ENCODE results near the gene MARCKS. TPM values are rescaled to one million over a fixed set of nuclear protein-coding genes. Genes with fewer than 3 reads are reported as not detected.

The MARCKS gene
- total and polyA plus RNA-seq, 2 of the 13 experiments (the other 11 are each of a cell fraction or from before 2014, with no cell fraction given), result 30.5 to 39.5 TPM

DNA sequence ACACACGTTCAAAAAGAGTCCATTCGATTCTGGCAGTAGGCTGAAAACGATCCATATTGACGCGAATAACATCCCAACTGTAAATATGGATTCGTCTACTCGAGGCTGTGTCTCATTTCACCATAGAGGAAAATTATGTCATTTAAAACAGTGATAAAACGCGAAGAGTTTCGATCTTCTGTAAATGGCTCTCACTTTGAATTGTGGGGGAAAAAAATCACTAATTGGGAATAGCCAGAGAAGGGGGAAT is 845 bp upstream of the MARCKS start:
- intact Hi-C loops (cut with micrococcal nuclease; ENCODE audit: unreplicated experiment) (loop anchor here (1.0 to 10.0 kb wide), 3 partner anchors 161 to 550 kb away; no protein-coding TSS in a partner anchor), in situ Hi-C loops (cut with HindIII; ENCODE audit: extremely low pct_ligation_motif_present, low pct_unique_long_range_greater_than_20kb) (loop anchor here (5.0 to 10.0 kb wide), 4 partner anchors 161 to 549 kb away; no protein-coding TSS in a partner anchor)
- peak overlapping the region; percentile 98 for H3K27ac ChIP-seq (ENCODE audit: extremely low read length, insufficient read depth, low read length)
- ChIA-PET POLR2A (interaction anchor here (0.9 to 2.2 kb wide), 5 partner anchors 214 to 977 kb away, joined by 3 to 27 read pairs (median 5); no protein-coding TSS in a partner anchor), CTCF (ENCODE audit: low intra/inter-chr PET ratio, low total read pairs) (no interaction called here)
- ATAC-seq (no peak), DNase-seq (ENCODE audit: low spot score) (no peak), FAIRE-seq (no peak)
- no peaks in the 10 kb centered on the region; a peak in 1 of 5 replicates for H3K36me3 ChIP-seq (replicated peaks in 1 of 2; ENCODE audit: control insufficient read depth in 1 of 2, insufficient read depth in 2 of 2, low read length in 2 of 2)
- peaks cover 0 to 22% of the 10 kb centered on the region in 2 experiments; a peak in 4 of 5 replicates for H3K27me3 ChIP-seq (ENCODE audit: control insufficient read depth in 1 of 2, insufficient read depth in 2 of 2, low read length in 2 of 2)
- no peaks in the 10 kb centered on the region for H3K9me3 ChIP-seq (ENCODE audit: low read length)
- H3K9ac ChIP-seq (ENCODE audit: insufficient read depth, low read depth, low read length), result peak overlapping the region; percentile 100
- peak overlapping the region; percentile 99 for H3K4me2 ChIP-seq (ENCODE audit: low read depth, low read length)
- peaks cover 33% of the 10 kb centered on the region for H3K79me2 ChIP-seq (ENCODE audit: insufficient read depth, low read length)
- peak overlapping the region; percentile 56 to 100 (median 97) for H3K4me3 ChIP-seq (replicated peaks in 1 of 3; ENCODE audit: insufficient read depth in 1 of 3, low read depth in 2 of 3, low read length in 3 of 3)
- under 1% methylated on average over 10 of the region's 10 CpGs for WGBS (ENCODE audit: low lambda C conversion rate)
- H2AFZ ChIP-seq (ENCODE audit: low read length), result peak overlapping the region; percentile 88
- peaks cover 27% of the 10 kb centered on the region for H3K4me1 ChIP-seq (ENCODE audit: insufficient read depth, low read length)
- BruUV-seq (replicated peaks), result no TSS peak
- peaks cover 16% of the 10 kb centered on the region for H4K20me1 ChIP-seq (ENCODE audit: insufficient read depth, low read length)
- TF ChIP-seq CBX2 (IDR thresholded peaks at IDR 0.05; ENCODE audit: low read depth, low read length), result 0 out of 2 replicates have a peak, but pooled peaks have one; percentile 81
- no peak for TF ChIP-seq CBX2 (CRISPR knock-in tag; IDR thresholded peaks at IDR 0.05; ENCODE audit: low read depth)
- TF ChIP-seq ZKSCAN5 (CRISPR knock-in tag; IDR thresholded peaks at IDR 0.05), result no peak
- no peak for TF ChIP-seq BRCA1 (CRISPR knock-in tag; IDR thresholded peaks at IDR 0.05)
- TF ChIP-seq DPF2 (CRISPR knock-in tag; IDR thresholded peaks at IDR 0.05; ENCODE audit: borderline replicate concordance, low read depth), result no peak
- 0 out of 2 replicates have a peak, but pooled peaks have one; percentile 23 for TF ChIP-seq ZSCAN29 (CRISPR knock-in tag; conservative IDR thresholded peaks at IDR 0.05)
- TF ChIP-seq, protein P1, sequence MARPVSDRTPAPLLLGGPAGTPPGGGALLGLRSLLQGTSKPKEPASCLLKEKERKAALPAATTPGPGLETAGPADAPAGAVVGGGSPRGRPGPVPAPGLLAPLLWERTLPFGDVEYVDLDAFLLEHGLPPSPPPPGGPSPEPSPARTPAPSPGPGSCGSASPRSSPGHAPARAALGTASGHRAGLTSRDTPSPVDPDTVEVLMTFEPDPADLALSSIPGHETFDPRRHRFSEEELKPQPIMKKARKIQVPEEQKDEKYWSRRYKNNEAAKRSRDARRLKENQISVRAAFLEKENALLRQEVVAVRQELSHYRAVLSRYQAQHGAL (CRISPR knock-in tag; IDR thresholded peaks at IDR 0.05; ENCODE audit: not compliant biosample characterization), result no peak
- TF ChIP-seq ZNF256 (CRISPR knock-in tag; conservative IDR thresholded peaks at IDR 0.05), result no peak
- no peak for TF ChIP-seq KAT8 (CRISPR knock-in tag; IDR thresholded peaks at IDR 0.05)
- TF ChIP-seq ZFX (CRISPR knock-in tag; IDR thresholded peaks at IDR 0.05; ENCODE audit: low read depth), result 0 out of 2 replicates have a peak, but pooled peaks have one; percentile 1
- no peak for TF ChIP-seq PHF20 (CRISPR knock-in tag; IDR thresholded peaks at IDR 0.05)
- TF ChIP-seq, protein P2, sequence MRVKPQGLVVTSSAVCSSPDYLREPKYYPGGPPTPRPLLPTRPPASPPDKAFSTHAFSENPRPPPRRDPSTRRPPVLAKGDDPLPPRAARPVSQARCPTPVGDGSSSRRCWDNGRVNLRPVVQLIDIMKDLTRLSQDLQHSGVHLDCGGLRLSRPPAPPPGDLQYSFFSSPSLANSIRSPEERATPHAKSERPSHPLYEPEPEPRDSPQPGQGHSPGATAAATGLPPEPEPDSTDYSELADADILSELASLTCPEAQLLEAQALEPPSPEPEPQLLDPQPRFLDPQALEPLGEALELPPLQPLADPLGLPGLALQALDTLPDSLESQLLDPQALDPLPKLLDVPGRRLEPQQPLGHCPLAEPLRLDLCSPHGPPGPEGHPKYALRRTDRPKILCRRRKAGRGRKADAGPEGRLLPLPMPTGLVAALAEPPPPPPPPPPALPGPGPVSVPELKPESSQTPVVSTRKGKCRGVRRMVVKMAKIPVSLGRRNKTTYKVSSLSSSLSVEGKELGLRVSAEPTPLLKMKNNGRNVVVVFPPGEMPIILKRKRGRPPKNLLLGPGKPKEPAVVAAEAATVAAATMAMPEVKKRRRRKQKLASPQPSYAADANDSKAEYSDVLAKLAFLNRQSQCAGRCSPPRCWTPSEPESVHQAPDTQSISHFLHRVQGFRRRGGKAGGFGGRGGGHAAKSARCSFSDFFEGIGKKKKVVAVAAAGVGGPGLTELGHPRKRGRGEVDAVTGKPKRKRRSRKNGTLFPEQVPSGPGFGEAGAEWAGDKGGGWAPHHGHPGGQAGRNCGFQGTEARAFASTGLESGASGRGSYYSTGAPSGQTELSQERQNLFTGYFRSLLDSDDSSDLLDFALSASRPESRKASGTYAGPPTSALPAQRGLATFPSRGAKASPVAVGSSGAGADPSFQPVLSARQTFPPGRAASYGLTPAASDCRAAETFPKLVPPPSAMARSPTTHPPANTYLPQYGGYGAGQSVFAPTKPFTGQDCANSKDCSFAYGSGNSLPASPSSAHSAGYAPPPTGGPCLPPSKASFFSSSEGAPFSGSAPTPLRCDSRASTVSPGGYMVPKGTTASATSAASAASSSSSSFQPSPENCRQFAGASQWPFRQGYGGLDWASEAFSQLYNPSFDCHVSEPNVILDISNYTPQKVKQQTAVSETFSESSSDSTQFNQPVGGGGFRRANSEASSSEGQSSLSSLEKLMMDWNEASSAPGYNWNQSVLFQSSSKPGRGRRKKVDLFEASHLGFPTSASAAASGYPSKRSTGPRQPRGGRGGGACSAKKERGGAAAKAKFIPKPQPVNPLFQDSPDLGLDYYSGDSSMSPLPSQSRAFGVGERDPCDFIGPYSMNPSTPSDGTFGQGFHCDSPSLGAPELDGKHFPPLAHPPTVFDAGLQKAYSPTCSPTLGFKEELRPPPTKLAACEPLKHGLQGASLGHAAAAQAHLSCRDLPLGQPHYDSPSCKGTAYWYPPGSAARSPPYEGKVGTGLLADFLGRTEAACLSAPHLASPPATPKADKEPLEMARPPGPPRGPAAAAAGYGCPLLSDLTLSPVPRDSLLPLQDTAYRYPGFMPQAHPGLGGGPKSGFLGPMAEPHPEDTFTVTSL (CRISPR knock-in tag; IDR thresholded peaks at IDR 0.05; ENCODE audit: borderline replicate concordance), result 0 out of 2 replicates have a peak, but pooled peaks have one; percentile 12
- 0 out of 2 replicates have a peak, but pooled peaks have one; percentile 4 for TF ChIP-seq CEBPG (CRISPR knock-in tag; IDR thresholded peaks at IDR 0.05)
- no peak for TF ChIP-seq ZSCAN25 (CRISPR knock-in tag; IDR thresholded peaks at IDR 0.05)
- TF ChIP-seq ONECUT2 (CRISPR knock-in tag; IDR thresholded peaks at IDR 0.05), result no peak
- TF ChIP-seq CEBPB (IDR thresholded peaks at IDR 0.05; ENCODE audit: borderline replicate concordance, low read depth, low read length), result no peak
- TF ChIP-seq SAP130 (CRISPR knock-in tag; IDR thresholded peaks at IDR 0.05; ENCODE audit: low read depth), result 0 out of 2 replicates have a peak, but pooled peaks have one; percentile 0
- no peak for TF ChIP-seq MYC (CRISPR knock-in tag; IDR thresholded peaks at IDR 0.05; ENCODE audit: borderline replicate concordance)
- TF ChIP-seq HDAC1 (CRISPR knock-in tag; IDR thresholded peaks at IDR 0.05), result peak; percentile 2; the same call in 1 of the 2 replicates
- TF ChIP-seq ZBTB3 (CRISPR knock-in tag; IDR thresholded peaks at IDR 0.05; ENCODE audit: borderline replicate concordance, low read depth), result 0 out of 2 replicates have a peak, but pooled peaks have one; percentile 32
- no peak for TF ChIP-seq SALL2 (CRISPR knock-in tag; IDR thresholded peaks at IDR 0.05)
